Measurements from ENCODE around the gene CTR9. TPM values are rescaled to one million over a fixed set of nuclear protein-coding genes. Genes with fewer than 3 reads are reported as not detected.

CTR9 gene
- total RNA-seq, 1 experiment from 2014 or later = 55.2 TPM

GRCh38 chr11:10784232-10785145 lies 33.4 kb downstream of the CTR9 start:
- Histone ChIP-seq H3K4me1 (peaks cover 17% of the 10 kb centered on the region), H3K27ac (peak overlapping the region; percentile 49), H3K27me3 (no peaks in the 10 kb centered on the region), H3K9me3 (replicated peaks) (no peaks in the 10 kb centered on the region), H3K4me3 (peak overlapping the region; percentile 20), H3K36me3 (peaks cover 5% of the 10 kb centered on the region; the same call in 1 of the 2 replicates)
- DNase-seq = peak; percentile 77 to 85

- peaks cover 17% of the 10 kb centered on the region for H3K4me1 ChIP-seq
- H3K4me3 ChIP-seq = peak overlapping the region; percentile 20
- H3K36me3 ChIP-seq = no peaks in the 10 kb centered on the region
- no peaks in the 10 kb centered on the region for H3K27me3 ChIP-seq
- peak overlapping the region; percentile 49 for H3K27ac ChIP-seq
- no peaks in the 10 kb centered on the region for H3K9me3 ChIP-seq (replicated peaks)
- DNase-seq = peak; percentile 56 to 74
Measured at GRCh38 chr11:10785146-10785474, 34.1 kb downstream of the CTR9 start.

DNA sequence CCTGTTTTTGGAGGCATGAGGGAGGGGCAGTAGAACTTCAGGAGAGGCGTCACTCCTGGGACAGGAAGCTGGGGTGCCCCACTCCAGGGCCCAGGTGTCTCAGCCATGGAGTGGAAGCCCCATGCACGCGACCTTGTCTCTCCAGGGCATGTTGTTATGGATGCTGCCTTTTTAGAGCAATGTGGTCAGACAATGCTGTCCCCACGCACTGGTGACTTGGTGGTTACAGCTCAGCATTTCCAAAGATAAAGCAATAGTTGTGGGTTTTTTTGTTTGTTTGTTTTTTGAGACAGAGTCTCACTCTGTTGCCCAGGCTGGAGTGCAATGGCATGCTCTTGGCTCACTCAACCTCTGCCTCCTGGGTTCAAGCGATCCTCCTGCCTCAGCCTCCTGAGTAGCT lies 35.4 kb downstream of the CTR9 start:
- peaks cover 17% of the 10 kb centered on the region for H3K4me1 ChIP-seq
- no peak overlapping the region for H3K27ac ChIP-seq
- no peak overlapping the region for H3K4me3 ChIP-seq
- H3K27me3 ChIP-seq = no peaks in the 10 kb centered on the region
- DNase-seq = no peak
- no peaks in the 10 kb centered on the region for H3K9me3 ChIP-seq (replicated peaks)
- no peaks in the 10 kb centered on the region for H3K36me3 ChIP-seq

DNA sequence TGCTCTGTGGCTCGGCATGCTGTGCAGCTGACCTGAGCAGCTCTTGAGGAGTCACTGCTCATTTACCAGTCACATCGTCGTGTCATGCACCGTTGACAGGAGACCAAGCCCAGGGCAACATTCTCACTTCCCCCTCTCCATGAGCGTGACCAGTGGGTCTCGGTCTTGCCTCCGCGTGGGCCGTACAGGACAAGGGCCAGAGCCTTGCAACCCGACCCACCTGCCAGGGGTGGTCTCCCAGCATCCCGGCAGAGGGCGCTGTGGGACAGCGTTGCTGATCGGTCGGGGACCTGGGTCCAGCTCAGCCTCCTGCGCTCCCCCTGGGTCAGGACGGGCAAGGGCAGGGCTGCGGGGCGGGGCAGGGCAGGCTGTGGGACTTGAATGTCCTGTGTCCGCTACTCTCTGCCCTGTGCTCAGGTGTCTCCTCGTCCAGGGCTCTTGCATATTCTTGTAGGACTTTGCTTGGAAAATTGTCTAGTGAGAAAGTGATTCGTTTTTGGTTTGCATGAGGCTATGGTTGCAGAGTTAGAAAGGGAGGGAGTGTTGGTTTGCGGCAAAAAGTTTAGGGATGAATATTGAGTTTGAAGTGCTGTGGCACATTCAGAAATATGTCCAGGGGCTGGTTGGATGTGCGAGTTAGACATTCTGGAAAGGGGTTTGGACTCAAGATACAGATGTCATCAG lies 41.5 kb downstream of the CTR9 start:
- DNase-seq = peak; percentile 91 to 94
- no peaks in the 10 kb centered on the region for H3K9me3 ChIP-seq (replicated peaks)
- H3K27me3 ChIP-seq = no peaks in the 10 kb centered on the region
- no peak overlapping the region for H3K4me3 ChIP-seq
- H3K36me3 ChIP-seq = peaks cover 19% of the 10 kb centered on the region
- no peak overlapping the region for H3K27ac ChIP-seq
- H3K4me1 ChIP-seq = no peaks in the 10 kb centered on the region

DNA sequence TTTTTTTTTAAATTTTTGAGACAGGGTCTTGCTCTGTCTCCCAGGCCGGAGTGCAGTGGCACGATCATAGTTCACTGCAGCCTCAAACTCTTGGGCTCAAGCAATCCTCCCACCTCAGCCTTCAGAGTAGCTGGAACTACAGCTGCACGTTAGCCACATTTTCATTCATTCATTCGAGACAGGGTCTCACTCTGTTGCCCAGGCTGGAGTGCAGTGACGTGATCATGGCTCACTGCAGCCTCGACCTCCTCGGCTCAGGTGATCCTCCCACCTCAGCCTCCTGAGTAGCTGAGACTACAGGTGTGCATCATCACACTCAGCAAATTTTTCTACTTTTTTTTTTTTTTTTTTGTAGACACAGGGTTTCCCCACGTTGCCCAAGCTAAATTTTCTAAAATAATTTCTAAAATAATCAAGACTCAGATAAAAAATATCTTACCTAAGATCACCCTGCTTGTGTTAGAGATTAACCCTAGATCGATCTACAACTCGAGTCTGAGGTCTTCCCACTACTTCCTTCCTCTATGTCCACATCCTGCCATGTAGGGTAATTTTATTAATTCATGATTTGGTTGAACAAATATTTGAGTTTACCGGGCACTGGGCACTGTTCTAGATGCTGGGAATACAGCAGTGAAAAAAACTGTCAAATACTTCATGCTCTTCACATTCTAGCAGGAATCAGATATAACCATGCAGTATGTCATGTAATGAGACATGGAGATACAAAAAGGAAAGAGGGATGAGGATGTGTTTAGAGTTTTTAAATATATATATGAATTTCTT lies 42.6 kb downstream of the CTR9 start:
- H3K27me3 ChIP-seq = no peaks in the 10 kb centered on the region
- no peak overlapping the region for H3K4me3 ChIP-seq
- peaks cover 30% of the 10 kb centered on the region for H3K36me3 ChIP-seq
- no peak overlapping the region for H3K27ac ChIP-seq
- DNase-seq = no peak
- H3K4me1 ChIP-seq = no peaks in the 10 kb centered on the region
- H3K9me3 ChIP-seq (replicated peaks) = no peaks in the 10 kb centered on the region

GRCh38 chr11:10796191-10796590 lies 45.1 kb downstream of the CTR9 start:
- Histone ChIP-seq H3K36me3 (peaks cover 56% of the 10 kb centered on the region), H3K4me3 (no peak overlapping the region), H3K9me3 (replicated peaks) (no peaks in the 10 kb centered on the region)

GRCh38 chr11:10797001-10797400 lies 46.0 kb downstream of the CTR9 start:
- no peaks in the 10 kb centered on the region for H3K9me3 ChIP-seq (replicated peaks)
- no peak overlapping the region for H3K27ac ChIP-seq
- no peak overlapping the region for H3K4me3 ChIP-seq
- peaks cover 64% of the 10 kb centered on the region for H3K36me3 ChIP-seq
- H3K27me3 ChIP-seq = no peaks in the 10 kb centered on the region
- H3K4me1 ChIP-seq = no peaks in the 10 kb centered on the region
- DNase-seq = no peak

More at GRCh38 chr11:10796191-10796590, 45.1 kb downstream of the CTR9 start:
- DNase-seq = no peak
- Histone ChIP-seq H3K27ac (no peak overlapping the region), H3K27me3 (no peaks in the 10 kb centered on the region), H3K4me1 (no peaks in the 10 kb centered on the region)

DNA sequence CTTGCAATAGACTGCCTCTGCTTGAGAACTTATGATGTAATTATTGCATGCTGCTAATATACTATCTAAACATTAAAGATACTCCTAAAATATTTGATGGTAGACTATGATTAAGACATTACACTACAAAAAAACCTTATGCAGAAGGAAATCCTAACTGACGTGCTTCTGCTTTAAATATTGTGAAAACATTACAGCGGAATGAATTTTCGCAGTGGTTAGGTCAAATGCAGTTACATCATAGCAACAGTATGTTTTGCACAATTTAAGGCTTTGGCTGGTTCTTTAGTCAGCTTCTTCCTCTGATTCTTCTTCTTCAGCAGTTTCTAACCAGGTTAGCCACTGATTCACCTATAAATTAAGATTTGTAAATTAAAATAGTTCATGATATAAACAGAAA lies 46.5 kb downstream of the CTR9 start:
- DNase-seq = no peak
- no peaks in the 10 kb centered on the region for H3K4me1 ChIP-seq
- no peak overlapping the region for H3K4me3 ChIP-seq
- no peak overlapping the region for H3K27ac ChIP-seq
- peaks cover 69% of the 10 kb centered on the region for H3K36me3 ChIP-seq
- no peaks in the 10 kb centered on the region for H3K27me3 ChIP-seq
- no peaks in the 10 kb centered on the region for H3K9me3 ChIP-seq (replicated peaks)

DNA sequence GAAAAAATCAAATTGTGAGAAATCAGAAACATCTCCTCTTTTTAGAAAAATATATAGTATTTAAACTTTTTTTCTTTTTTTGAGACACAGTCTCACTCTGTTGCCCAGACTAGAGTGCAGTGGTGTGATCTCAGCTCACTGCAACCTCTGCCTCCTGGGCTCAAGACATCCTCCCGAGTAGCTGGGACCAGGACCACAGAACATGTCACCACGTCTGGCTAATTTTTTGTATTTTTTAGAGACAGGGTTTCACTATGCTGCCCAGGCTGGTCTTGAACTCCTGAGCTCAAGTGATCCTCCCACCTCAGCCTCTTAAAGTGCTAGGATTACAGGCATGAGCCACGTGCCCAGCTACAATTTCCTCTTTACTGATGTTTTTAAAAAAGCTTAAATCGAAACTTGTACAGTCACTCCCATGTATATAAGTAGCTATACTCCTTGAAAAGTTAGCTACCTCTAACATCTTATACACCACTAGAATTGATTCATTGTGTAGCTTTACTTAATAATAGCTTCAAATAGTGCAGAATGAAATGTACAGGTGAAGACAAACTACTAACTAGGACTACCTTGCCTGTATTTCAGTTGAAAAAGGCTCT lies 47.4 kb downstream of the CTR9 start:
- Histone ChIP-seq H3K4me3 (no peak overlapping the region), H3K27me3 (no peaks in the 10 kb centered on the region), H3K27ac (no peak overlapping the region), H3K36me3 (peaks cover 78% of the 10 kb centered on the region), H3K4me1 (no peaks in the 10 kb centered on the region), H3K9me3 (replicated peaks) (no peaks in the 10 kb centered on the region)
- DNase-seq = no peak

DNA sequence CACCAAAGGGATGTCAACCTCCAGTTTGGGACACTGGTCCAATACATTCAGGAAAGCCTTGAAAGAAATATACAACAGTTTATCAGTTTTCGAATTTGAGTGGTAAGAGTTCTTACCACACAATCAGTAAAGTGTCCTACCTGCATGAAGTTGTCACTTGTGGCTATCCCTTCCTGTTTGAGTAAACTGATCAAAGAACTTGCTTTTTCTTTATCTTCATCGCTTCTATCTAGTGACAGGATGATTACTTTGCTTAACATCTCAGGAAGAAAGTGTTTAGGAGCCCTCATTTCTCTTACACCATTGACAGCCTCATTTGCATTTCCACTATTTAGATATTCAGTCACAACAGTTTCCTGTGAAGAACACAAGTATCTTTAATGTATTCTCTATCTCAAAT lies 49.2 kb downstream of the CTR9 start:
- no peak for DNase-seq
- Histone ChIP-seq H3K27ac (no peak overlapping the region), H3K9me3 (replicated peaks) (no peaks in the 10 kb centered on the region), H3K4me1 (no peaks in the 10 kb centered on the region), H3K36me3 (peaks cover 97% of the 10 kb centered on the region), H3K4me3 (no peak overlapping the region), H3K27me3 (no peaks in the 10 kb centered on the region)

DNA sequence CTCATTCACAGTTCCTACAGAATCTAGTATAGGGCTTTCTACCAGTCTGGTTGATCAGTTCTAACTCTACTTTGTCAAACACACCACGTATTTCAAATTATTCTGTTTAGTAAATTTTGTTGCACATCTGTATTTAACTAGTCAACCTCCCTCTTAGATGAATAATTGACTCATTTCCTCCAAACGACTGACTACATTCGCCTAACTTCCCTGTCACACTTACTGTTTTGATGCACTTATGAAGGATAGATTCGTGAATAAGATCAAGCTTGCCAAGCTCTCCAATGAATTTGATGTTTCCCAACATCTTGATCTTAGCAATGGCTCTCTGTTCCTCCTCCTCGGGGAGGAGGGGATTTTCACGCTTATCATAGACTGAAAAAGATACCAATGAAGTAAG lies 52.6 kb downstream of the CTR9 start:
- peaks cover 11% of the 10 kb centered on the region for H3K4me1 ChIP-seq
- peaks cover 95% of the 10 kb centered on the region for H3K36me3 ChIP-seq
- no peak overlapping the region for H3K4me3 ChIP-seq
- no peak for DNase-seq
- no peaks in the 10 kb centered on the region for H3K27me3 ChIP-seq
- H3K9me3 ChIP-seq (replicated peaks) = no peaks in the 10 kb centered on the region
- no peak overlapping the region for H3K27ac ChIP-seq

GRCh38 chr11:10805741-10806140 lies 54.7 kb downstream of the CTR9 start:
- Histone ChIP-seq H3K4me1 (peaks cover 11% of the 10 kb centered on the region), H3K36me3 (peaks cover 74% of the 10 kb centered on the region), H3K9me3 (replicated peaks) (no peaks in the 10 kb centered on the region), H3K27ac (no peak overlapping the region), H3K4me3 (no peak overlapping the region), H3K27me3 (no peaks in the 10 kb centered on the region)
- no peak for DNase-seq

DNA sequence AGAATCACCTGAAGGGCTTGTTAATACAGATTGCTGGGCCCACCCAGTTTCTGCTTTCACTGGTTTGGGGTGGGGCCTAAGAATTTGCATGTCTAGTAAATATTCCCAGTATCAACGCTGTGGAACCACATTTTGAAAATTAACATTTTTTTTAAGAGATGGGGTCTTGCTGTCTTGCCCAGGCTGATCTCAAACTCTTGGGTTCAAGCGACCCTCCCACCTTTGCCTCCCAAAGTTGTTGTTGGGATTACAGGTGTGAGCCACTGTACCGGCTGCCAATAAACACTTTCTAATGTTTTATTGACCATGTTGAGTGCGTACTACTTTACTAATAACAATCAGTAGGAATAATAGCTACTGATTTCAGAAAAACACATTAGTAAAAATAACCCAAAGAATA lies 55.2 kb downstream of the CTR9 start:
- Histone ChIP-seq H3K9me3 (replicated peaks) (no peaks in the 10 kb centered on the region), H3K36me3 (peaks cover 70% of the 10 kb centered on the region), H3K27ac (no peak overlapping the region), H3K27me3 (no peaks in the 10 kb centered on the region), H3K4me1 (peaks cover 11% of the 10 kb centered on the region), H3K4me3 (peak overlapping the region; percentile 98; the same call in 1 of the 2 replicates)
- no peak for DNase-seq

DNA sequence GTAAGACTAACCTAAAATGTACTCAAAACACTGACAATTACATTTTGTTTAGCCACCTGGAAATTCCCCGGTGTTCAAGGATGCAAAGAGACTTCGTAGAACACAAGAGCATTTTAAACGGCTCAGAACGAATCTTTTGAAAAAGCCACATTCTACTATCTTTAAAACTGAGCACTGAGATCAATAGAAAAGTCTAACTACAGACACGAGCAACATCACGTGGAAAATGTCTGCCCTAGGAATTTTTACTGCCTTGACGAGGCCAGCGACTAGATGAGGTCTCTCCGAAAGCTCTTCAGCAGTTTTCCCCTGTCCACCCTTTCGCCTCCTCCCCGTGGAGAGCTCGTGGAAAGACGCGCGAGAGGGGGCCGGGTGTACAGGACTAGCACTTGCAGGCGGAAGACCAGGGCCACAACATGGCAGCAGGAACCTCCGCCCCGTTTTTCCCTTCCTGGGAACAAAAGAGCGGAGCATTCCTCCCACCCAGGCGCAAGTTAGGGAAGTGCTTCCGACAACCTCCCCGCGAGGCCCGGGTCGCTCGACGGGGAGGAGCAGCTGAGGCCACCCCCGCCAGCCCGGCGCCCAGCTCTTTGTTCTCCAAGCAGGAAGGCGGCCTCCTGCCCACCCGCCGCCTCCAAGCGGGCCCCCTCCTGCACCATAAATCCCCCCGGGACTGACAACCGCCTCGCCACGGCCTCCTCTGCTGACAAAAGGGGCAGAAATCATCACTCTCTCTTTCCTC lies 56.6 kb downstream of the CTR9 start:
- peaks cover 11% of the 10 kb centered on the region for H3K4me1 ChIP-seq
- H3K27ac ChIP-seq = peak overlapping the region; percentile 99
- no peaks in the 10 kb centered on the region for H3K27me3 ChIP-seq
- no peaks in the 10 kb centered on the region for H3K9me3 ChIP-seq (replicated peaks)
- DNase-seq = peak; percentile 66 to 68
- H3K36me3 ChIP-seq = peaks cover 55% of the 10 kb centered on the region
- peak overlapping the region; percentile 98 for H3K4me3 ChIP-seq
